HEK293 (cell line): Measurements from ENCODE around the gene CDX2.

Experiments
- FEZF1 ChIP-seq: fragments of 450-650 bp; formaldehyde crosslinking; IDR thresholded peaks from 2 replicates; pipeline ENCODE4 v1.5.1; 2016; ENCODE audit warnings: missing biosample characterization, missing genetic modification characterization
- ZBTB11 ChIP-seq: fragments of 450-650 bp; formaldehyde crosslinking; conservative IDR thresholded peaks from 2 replicates; pipeline ENCODE4 v1.5.1; 2016; ENCODE audit warnings: low read depth, missing biosample characterization, missing genetic modification characterization
- ZFP3 ChIP-seq: fragments of 450-650 bp; formaldehyde crosslinking; IDR thresholded peaks from 2 replicates; pipeline ENCODE4 v1.5.1; 2016; ENCODE audit warnings: low read depth, missing biosample characterization, missing genetic modification characterization
- ZNF16 ChIP-seq: fragments of 450-650 bp; formaldehyde crosslinking; IDR thresholded peaks from 2 replicates; pipeline ENCODE4 v1.5.1; 2016; ENCODE audit warnings: low read depth, missing biosample characterization, missing genetic modification characterization
- ZNF202 ChIP-seq: fragments of 450-650 bp; formaldehyde crosslinking; IDR thresholded peaks from 2 replicates; pipeline ENCODE4 v1.5.1; 2016; ENCODE audit warnings: missing biosample characterization, missing genetic modification characterization, borderline replicate concordance
- ZNF274 ChIP-seq, 2 experiments: fragments of 200-500 bp in 1 of 2; fragments of 450-650 bp in 1 of 2; sonication (Bioruptor generic) in 1 of 2; formaldehyde crosslinking in 1 of 2; IDR thresholded peaks; 2 replicates each; pipeline versions ENCODE4 v1.5.1 to v1.6.1; 2014 to 2016; ENCODE audit warnings: borderline replicate concordance in 1 of 2, inconsistent platforms in 1 of 2, low read length in 1 of 2, missing biosample characterization in 1 of 2, missing genetic modification characterization in 1 of 2
- ZNF362 ChIP-seq: fragments of 450-650 bp; formaldehyde crosslinking; IDR thresholded peaks from 2 replicates; pipeline ENCODE4 v1.5.1; 2016; ENCODE audit warnings: missing biosample characterization, missing genetic modification characterization
- ZNF521 ChIP-seq: fragments of 450-650 bp; formaldehyde crosslinking; IDR thresholded peaks from 2 replicates; pipeline ENCODE4 v1.5.1; 2017; ENCODE audit warnings: missing biosample characterization, mild to moderate bottlenecking, missing genetic modification characterization
- ZNF610 ChIP-seq: fragments of 450-650 bp; formaldehyde crosslinking; IDR thresholded peaks from 2 replicates; pipeline ENCODE4 v1.5.1; 2016; ENCODE audit warnings: missing biosample characterization, missing genetic modification characterization, borderline replicate concordance
- ZNF658 ChIP-seq: fragments of 450-650 bp; formaldehyde crosslinking; IDR thresholded peaks from 2 replicates; pipeline ENCODE4; 2016; ENCODE audit warnings: missing biosample characterization, missing genetic modification characterization
- ZNF76 ChIP-seq: fragments of 450-650 bp; formaldehyde crosslinking; IDR thresholded peaks from 2 replicates; pipeline ENCODE4; 2016; ENCODE audit warnings: low read depth, missing biosample characterization, missing genetic modification characterization, borderline replicate concordance
- ZNF776 ChIP-seq: fragments of 450-650 bp; formaldehyde crosslinking; IDR thresholded peaks from 2 replicates; pipeline ENCODE4 v1.5.0; 2017; ENCODE audit warnings: missing biosample characterization, missing genetic modification characterization, borderline replicate concordance
- TF ChIP-seq, protein P1 (sequence below): fragments of 450-650 bp; formaldehyde crosslinking; IDR thresholded peaks from 2 replicates; pipeline ENCODE4 v1.5.1; 2016; ENCODE audit warnings: missing biosample characterization, missing genetic modification characterization
- TF ChIP-seq, protein P2 (sequence below): fragments of 450-650 bp; formaldehyde crosslinking; IDR thresholded peaks from 2 replicates; pipeline ENCODE4 v1.5.1; 2016; ENCODE audit warnings: missing biosample characterization, missing genetic modification characterization

DNA sequence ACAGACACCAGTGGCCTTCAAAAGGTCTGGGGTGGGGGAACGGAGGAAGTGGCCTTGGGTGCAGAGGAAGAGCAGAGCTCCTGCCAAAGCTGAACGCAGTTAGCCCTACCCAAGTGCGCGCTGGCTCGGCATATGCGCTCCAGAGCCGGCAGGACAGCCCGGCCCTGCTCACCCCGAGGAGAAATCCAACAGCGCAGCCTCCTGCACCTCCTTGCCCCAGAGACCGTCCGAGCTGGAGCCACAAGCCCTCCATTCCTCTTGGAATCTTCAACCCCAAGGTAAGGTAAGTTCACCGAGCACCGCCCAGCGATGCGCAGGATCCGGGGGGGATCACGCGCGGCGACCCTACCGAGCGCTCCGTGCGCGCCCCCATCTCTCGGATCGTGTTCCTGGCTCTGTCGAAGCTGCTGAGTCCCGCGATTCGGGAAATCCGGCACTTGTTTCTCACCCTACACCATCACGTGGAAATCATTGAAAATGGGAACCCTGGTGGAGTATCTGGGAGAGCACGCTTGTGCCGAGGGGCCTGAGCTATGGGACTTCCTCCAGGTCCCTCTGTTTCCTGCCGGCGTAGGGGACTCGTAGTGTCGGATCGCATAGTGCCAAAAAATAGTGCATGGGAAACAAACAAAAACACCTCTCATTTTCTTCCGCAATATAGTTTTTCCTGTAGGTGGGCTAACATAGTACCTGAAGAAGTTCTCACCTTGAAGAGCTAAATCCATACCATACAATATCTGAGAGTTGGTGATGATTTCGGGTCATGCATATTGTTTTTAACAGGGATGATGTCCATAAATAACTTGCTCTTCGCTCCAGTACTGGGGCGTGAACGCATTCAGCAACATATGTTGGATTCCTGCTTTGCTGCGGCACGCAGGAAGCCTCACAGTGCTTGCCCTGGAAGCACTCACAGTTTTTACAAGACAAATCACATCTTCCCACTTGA lies 40.0 kb downstream of the CDX2 start:
- TF ChIP-seq, protein P1, sequence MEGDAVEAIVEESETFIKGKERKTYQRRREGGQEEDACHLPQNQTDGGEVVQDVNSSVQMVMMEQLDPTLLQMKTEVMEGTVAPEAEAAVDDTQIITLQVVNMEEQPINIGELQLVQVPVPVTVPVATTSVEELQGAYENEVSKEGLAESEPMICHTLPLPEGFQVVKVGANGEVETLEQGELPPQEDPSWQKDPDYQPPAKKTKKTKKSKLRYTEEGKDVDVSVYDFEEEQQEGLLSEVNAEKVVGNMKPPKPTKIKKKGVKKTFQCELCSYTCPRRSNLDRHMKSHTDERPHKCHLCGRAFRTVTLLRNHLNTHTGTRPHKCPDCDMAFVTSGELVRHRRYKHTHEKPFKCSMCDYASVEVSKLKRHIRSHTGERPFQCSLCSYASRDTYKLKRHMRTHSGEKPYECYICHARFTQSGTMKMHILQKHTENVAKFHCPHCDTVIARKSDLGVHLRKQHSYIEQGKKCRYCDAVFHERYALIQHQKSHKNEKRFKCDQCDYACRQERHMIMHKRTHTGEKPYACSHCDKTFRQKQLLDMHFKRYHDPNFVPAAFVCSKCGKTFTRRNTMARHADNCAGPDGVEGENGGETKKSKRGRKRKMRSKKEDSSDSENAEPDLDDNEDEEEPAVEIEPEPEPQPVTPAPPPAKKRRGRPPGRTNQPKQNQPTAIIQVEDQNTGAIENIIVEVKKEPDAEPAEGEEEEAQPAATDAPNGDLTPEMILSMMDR (tag by site-specific recombination): no peak
- TF ChIP-seq ZNF776 (tag by site-specific recombination) (no peak), ZNF76 (tag by site-specific recombination) (no peak), FEZF1 (tag by site-specific recombination) (no peak), ZBTB11 (tag by site-specific recombination) (no peak), ZNF521 (tag by site-specific recombination) (no peak), ZNF16 (tag by site-specific recombination) (no peak), ZNF202 (tag by site-specific recombination) (no peak), ZNF274 (IDR thresholded peaks at IDR 0.05; ENCODE audit: low read length) (no peak), ZNF274 (tag by site-specific recombination; IDR thresholded peaks at IDR 0.05; ENCODE audit: borderline replicate concordance) (no peak), ZNF658 (tag by site-specific recombination) (no peak), ZNF610 (tag by site-specific recombination) (no peak), ZNF362 (tag by site-specific recombination) (no peak), ZFP3 (tag by site-specific recombination) (no peak)
- TF ChIP-seq, protein P2, sequence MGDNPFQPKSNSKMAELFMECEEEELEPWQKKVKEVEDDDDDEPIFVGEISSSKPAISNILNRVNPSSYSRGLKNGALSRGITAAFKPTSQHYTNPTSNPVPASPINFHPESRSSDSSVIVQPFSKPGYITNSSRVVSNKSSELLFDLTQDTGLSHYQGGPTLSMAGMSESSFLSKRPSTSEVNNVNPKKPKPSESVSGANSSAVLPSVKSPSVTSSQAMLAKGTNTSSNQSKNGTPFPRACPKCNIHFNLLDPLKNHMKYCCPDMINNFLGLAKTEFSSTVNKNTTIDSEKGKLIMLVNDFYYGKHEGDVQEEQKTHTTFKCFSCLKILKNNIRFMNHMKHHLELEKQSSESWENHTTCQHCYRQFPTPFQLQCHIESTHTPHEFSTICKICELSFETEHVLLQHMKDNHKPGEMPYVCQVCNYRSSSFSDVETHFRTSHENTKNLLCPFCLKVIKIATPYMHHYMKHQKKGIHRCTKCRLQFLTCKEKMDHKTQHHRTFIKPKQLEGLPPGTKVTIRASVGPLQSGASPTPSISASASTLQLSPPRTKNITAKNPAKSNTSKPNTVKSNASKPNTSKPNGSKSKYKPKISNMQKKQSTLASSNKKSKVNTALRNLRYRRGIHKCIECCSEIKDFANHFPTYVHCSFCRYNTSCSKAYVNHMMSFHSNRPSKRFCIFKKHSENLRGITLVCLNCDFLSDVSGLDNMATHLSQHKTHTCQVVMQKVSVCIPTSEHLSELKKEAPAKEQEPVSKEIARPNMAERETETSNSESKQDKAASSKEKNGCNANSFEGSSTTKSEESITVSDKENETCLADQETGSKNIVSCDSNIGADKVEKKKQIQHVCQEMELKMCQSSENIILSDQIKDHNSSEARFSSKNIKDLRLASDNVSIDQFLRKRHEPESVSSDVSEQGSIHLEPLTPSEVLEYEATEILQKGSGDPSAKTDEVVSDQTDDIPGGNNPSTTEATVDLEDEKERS: no peak
